Astrocyte of the cerebellum (primary cell): ENCODE measurements around the gene AHI1.
"Not testable (repeated sequence)": the region's sequence is repeated elsewhere in the genome, so short reads cannot be mapped to it uniquely, and the experiment has no call there.

Source experiments
- DNase-seq: peaks from one replicate; pipeline ENCODE4 v3.0.0-alpha.2; 2011; ENCODE audit warnings: low read depth
- H3K4me3 ChIP-seq: 2 replicates; pipeline ENCODE4 v1.5.1; 2011; ENCODE audit warnings: mild to moderate bottlenecking, low read depth, low read length, moderate library complexity
- in situ Hi-C: cut with HindIII; loops from 2 replicates; pipeline ENCODE4 v1.10.0; 2017; ENCODE audit warnings: low sequenced_read_pairs
- TF ChIP-seq, protein P1 (sequence below): IDR thresholded peaks from 2 replicates; pipeline ENCODE4 v1.5.1; 2012; ENCODE audit warnings: low read length, low read depth, moderate library complexity, mild to moderate bottlenecking; ENCODE audit errors: missing control alignments

AHI1 gene

DNA sequence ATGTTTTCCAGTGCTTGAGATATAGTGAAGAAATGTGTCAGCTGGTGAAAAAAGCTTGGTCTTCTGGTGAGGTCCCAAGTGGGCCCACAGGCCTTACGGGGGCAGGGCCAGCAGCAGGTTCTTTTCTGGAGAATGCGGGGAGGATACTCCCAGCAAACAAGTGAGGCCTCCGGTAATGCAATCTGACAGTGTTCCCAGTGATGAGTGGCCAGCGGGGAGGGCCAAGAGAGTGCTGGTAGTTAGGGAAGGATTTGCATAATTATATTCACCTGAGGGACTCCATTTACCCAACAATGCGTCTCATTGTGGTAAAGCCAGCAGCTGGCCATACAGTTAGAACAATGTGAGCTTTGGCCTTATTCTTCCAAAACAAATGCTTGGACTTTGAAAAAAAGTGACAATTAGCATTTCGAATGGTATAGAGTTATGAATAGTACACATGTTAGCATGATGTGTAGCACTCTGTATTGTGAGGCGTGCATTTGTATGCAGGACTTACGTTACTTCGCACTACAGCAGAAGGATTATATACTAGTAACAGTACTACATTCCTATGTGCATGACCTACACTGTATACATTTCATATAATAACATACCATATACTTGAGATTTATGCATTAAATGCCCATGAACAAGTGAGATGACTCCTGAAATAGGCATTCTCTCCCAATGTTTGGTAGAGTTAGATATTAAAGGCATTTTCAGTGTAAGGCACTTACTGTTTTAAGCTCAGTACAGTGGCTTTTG, 246.6 kb downstream of the AHI1 start:
- TF ChIP-seq, protein P1, sequence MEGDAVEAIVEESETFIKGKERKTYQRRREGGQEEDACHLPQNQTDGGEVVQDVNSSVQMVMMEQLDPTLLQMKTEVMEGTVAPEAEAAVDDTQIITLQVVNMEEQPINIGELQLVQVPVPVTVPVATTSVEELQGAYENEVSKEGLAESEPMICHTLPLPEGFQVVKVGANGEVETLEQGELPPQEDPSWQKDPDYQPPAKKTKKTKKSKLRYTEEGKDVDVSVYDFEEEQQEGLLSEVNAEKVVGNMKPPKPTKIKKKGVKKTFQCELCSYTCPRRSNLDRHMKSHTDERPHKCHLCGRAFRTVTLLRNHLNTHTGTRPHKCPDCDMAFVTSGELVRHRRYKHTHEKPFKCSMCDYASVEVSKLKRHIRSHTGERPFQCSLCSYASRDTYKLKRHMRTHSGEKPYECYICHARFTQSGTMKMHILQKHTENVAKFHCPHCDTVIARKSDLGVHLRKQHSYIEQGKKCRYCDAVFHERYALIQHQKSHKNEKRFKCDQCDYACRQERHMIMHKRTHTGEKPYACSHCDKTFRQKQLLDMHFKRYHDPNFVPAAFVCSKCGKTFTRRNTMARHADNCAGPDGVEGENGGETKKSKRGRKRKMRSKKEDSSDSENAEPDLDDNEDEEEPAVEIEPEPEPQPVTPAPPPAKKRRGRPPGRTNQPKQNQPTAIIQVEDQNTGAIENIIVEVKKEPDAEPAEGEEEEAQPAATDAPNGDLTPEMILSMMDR, result no peak
- H3K4me3 ChIP-seq, result no peak overlapping the region
- DNase-seq, result no peak
- in situ Hi-C loops, result no loop called here

GRCh38 chr6:135250234-135250633, 247.3 kb downstream of the AHI1 start:
- no peak overlapping the region for H3K4me3 ChIP-seq
- TF ChIP-seq, protein P1, result no peak
- no peak for DNase-seq
- in situ Hi-C loops, result no loop called here

DNA sequence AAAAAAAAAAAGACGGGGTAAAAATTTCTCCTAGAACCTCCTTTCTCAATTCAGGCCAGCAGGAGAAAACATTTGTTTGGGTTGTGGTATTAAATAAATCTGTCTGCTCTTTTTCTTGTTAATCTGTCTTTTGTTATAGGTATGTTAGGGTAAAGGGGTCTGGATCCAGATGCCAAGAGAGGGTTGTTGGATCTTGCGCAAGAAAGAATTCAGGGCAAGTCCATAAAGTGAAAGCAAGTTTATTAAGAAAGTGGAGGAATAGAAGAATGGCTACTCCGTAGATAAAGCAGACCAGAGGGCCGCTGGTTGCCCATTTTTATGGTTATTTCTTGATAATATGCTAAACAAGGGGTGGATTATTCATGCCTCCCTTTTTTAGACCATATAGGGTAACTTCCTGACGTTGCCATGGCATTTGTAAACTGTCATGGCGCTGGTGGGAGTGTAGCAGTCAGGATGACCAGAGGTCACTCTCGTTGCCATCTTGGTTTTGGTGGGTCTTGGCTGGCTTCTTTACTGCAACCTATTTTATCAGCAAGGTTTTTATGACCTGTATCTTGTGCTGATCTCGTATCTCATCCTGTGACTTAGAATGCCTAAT, 251.0 kb downstream of the AHI1 start:
- in situ Hi-C loops, H3K4me3 ChIP-seq, DNase-seq: not testable (repeated sequence)

DNA sequence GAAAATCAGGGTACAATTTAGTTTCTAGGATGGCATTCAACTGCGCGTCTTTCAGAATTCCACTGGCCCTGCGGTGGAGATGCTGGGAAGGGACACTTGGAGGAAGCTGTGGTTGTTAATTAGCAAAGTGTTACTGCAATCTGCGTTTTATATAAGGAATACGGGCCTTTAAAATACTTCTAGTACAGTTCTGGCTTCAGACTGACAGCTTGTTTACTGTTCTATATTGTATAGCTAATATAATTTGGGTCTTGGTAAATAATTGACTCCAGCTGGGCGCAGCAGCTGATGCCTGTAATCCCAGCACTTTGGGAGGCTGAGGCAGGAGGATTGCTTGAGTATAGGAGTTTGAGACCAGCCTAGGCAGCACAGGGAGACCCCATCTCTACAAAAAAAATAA, 252.7 kb downstream of the AHI1 start:
- TF ChIP-seq, protein P1, result no peak
- H3K4me3 ChIP-seq, result no peak overlapping the region
- DNase-seq, result no peak
- in situ Hi-C loops, result no loop called here

GRCh38 chr6:135243871-135244796, 253.4 kb downstream of the AHI1 start:
- DNase-seq, result no peak
- TF ChIP-seq, protein P1, result no peak
- H3K4me3 ChIP-seq, result no peak overlapping the region
- in situ Hi-C loops, result no loop called here

DNA sequence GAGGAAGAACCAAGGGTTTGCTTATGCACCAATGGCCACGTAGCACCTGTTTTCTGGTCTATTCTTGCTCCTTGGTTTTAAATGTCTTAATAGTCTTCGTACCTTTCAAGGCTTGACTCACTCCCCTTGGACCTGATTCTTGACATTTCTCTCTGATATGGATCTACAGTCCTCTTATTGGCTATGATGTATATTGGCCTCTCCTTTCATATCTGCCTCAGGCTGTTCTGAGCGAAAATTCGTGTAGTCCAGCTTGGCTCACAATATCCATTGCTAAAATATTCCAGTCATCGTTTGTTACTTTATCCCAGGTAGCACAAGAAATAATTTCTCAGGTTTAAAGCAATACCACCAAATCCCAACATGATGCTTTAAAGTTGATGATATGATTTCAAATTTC, 256.8 kb downstream of the AHI1 start:
- no peak for DNase-seq
- in situ Hi-C loops, result no loop called here
- no peak overlapping the region for H3K4me3 ChIP-seq
- TF ChIP-seq, protein P1, result no peak
